Transverse colon (tissue), 4 donors: ENCODE data around the gene RNF145. TPM values are rescaled to one million over a fixed set of nuclear protein-coding genes. Genes with fewer than 3 reads are reported as not detected.

Source experiments
- DNase-seq: peaks from one replicate; pipeline ENCODE4 v3.0.0-alpha.2; 2019
- H3K27ac ChIP-seq, 4 donors: fragments of 200-600 bp; sonication (generic); 2 replicates each; pipeline ENCODE4 v1.5.1; 2016 to 2018; ENCODE audit warnings: inconsistent platforms in 4 of 4
- H3K27me3 ChIP-seq: fragments of 200-600 bp; sonication (generic); 2 replicates; pipeline ENCODE4 v1.5.1; 2017; ENCODE audit warnings: inconsistent platforms
- H3K36me3 ChIP-seq, 4 donors: fragments of 200-600 bp; sonication (generic); 2 replicates each; pipeline ENCODE4 v1.5.1; 2017 to 2019; ENCODE audit warnings: inconsistent platforms in 4 of 4
- H3K4me1 ChIP-seq, 4 donors: fragments of 200-600 bp; sonication (generic); 2 replicates each; pipeline ENCODE4 v1.5.1; 2017 to 2020; ENCODE audit warnings: inconsistent platforms in 4 of 4
- H3K4me3 ChIP-seq, 4 donors: fragments of 200-600 bp; sonication (generic); 1 replicate in 1 of 4; 2 replicates in 3 of 4; pipeline versions ENCODE4 v1.5.1 to v1.6.1; 2017 to 2019; ENCODE audit warnings: inconsistent platforms in 4 of 4
- H3K9me3 ChIP-seq, 2 donors: fragments of 200-600 bp; sonication (generic); 2 replicates each; pipeline ENCODE4 v1.5.1; 2017 to 2019; ENCODE audit warnings: inconsistent platforms in 2 of 2
- EP300 ChIP-seq: sonication (generic); formaldehyde crosslinking; IDR thresholded peaks from one replicate; pipeline ENCODE4 v1.6.1; 2017; ENCODE audit warnings: antibody characterized with exemption, low read depth
- POLR2A ChIP-seq: fragments of 450-650 bp; IDR thresholded peaks from one replicate; pipeline ENCODE4 v1.6.1; 2016; ENCODE audit warnings: antibody characterized with exemption, mild to moderate bottlenecking, moderate library complexity
- POLR2AphosphoS5 ChIP-seq, 3 donors: sonication (generic); formaldehyde crosslinking; IDR thresholded peaks; one replicate each; pipeline ENCODE4 v1.6.1; 2016; ENCODE audit warnings: antibody characterized with exemption in 3 of 3
- WGBS, 2 donors: methylation state at CpG; one replicate each; pipeline ENCODE4 v1.1.5; 2018; ENCODE audit warnings: low coverage in 1 of 2; 5-methylcytosine and 5-hydroxymethylcytosine counted together
- in situ Hi-C, 4 donors: fragments of 200-750 bp; cut with MboI; loops; one replicate each; pipeline versions ENCODE4 v1.15.0 to v1.15.1; 2017; ENCODE audit warnings: low sequenced_read_pairs in 3 of 4, low pct_ligation_motif_present in 1 of 4, low pct_unique_long_range_greater_than_20kb in 1 of 4
- intact Hi-C: fragments of 100-400 bp; cut with DNase I; formaldehyde crosslinking; loops from one replicate; pipeline ENCODE4 v1.15.1; 2023; ENCODE audit warnings: low total_unique reads
- total RNA-seq, 4 donors: library from RNA; depleted of rRNA; stranded (reverse); fragments of >200 nt; gene quantifications; one replicate each; pipeline ENCODE4 v1.1.0, GENCODE V29; 2016
- TF ChIP-seq, protein P1 (sequence below), 5 experiments: fragments of 200-600 bp in 3 of 5; fragments of 450-650 bp in 2 of 5; sonication (generic) in 3 of 5; IDR thresholded peaks; 1 replicate in 2 of 5; 2 replicates in 3 of 5; pipeline ENCODE4 v1.5.1; 2016 to 2017; ENCODE audit warnings: antibody characterized with exemption in 5 of 5, inconsistent platforms in 3 of 5, mild to moderate bottlenecking in 2 of 5, moderate library complexity in 1 of 5

The RNF145 gene
- total RNA-seq, 4 donors from 2014 or later = 11.5 to 59.4 (median 29.2) TPM

DNA sequence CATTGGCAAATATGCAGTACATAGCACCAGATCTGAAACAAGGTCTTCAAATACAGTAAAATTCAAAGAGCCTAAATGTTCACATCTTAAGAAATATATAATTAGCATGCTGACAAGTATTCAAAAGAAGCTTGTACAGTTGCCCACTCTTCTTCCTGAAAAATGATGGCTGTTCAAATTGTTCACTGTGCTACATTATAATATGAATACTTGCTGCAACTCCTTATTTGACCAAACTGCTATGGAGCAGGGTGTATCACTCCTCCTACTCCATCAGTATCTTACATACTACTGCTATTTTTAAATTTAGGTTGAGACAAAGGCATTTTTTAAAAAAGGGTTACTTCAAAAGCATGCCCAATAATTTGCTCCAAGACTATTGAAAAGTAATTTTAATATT lies 39.3 kb downstream of the RNF145 start:
- TF ChIP-seq POLR2AphosphoS5 (IDR thresholded peaks at IDR 0.05) = no peak
- intact Hi-C loops = no loop called here
- Histone ChIP-seq H3K27me3 (no peaks in the 10 kb centered on the region), H3K9me3 (no peaks in the 10 kb centered on the region), H3K4me1 (no peaks in the 10 kb centered on the region), H3K4me3 (no peak overlapping the region), H3K36me3 (peaks cover 0 to 8% (median 4%) of the 10 kb centered on the region in 4 donors), H3K27ac (no peak overlapping the region)
- DNase-seq = no peak
- in situ Hi-C loops = loop anchor here in 3 of 4 donors (25.0 kb wide), 2 partner anchors 92 to 817 kb away; partner anchors contain the start of gene UBLCP1 (in 1 of the 3)

DNA sequence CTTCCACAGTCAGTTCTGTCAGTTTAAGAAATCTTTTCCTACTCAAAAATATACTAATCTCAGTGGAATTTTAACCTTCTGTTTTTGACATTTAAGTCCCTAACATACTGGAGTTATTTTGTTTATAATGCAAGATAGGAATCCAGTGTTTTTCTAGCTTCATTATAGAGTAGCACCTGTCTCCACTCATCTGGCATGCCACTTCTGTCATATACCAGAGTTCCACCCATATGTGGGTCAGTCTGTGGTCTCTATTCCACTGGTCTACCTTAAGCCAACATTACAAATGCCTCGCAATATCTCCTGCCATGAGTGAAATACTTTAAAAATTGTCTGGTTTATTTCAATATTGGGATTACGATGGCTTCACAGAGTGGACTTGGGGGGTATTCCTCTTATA lies 42.9 kb downstream of the RNF145 start:
- WGBS, 2 donors = 89 to 98% methylated on average over 2 of the region's 2 CpGs
- no peak overlapping the region for H3K27ac ChIP-seq
- H3K4me1 ChIP-seq = no peaks in the 10 kb centered on the region
- no peaks in the 10 kb centered on the region for H3K27me3 ChIP-seq
- intact Hi-C loops = no loop called here
- TF ChIP-seq POLR2A = no peak
- TF ChIP-seq EP300 = no peak
- TF ChIP-seq, protein P1, sequence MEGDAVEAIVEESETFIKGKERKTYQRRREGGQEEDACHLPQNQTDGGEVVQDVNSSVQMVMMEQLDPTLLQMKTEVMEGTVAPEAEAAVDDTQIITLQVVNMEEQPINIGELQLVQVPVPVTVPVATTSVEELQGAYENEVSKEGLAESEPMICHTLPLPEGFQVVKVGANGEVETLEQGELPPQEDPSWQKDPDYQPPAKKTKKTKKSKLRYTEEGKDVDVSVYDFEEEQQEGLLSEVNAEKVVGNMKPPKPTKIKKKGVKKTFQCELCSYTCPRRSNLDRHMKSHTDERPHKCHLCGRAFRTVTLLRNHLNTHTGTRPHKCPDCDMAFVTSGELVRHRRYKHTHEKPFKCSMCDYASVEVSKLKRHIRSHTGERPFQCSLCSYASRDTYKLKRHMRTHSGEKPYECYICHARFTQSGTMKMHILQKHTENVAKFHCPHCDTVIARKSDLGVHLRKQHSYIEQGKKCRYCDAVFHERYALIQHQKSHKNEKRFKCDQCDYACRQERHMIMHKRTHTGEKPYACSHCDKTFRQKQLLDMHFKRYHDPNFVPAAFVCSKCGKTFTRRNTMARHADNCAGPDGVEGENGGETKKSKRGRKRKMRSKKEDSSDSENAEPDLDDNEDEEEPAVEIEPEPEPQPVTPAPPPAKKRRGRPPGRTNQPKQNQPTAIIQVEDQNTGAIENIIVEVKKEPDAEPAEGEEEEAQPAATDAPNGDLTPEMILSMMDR (IDR thresholded peaks at IDR 0.05) = no peak
- TF ChIP-seq POLR2AphosphoS5 (IDR thresholded peaks at IDR 0.05) = no peak
- DNase-seq = no peak
- H3K9me3 ChIP-seq = no peaks in the 10 kb centered on the region
- in situ Hi-C loops = loop anchor here in 3 of 4 donors (25.0 kb wide), 2 partner anchors 96 to 821 kb away; partner anchors contain the start of gene UBLCP1 (in 1 of the 3)
- H3K36me3 ChIP-seq = peaks cover 0 to 14% (median 4%) of the 10 kb centered on the region in 4 donors
- H3K4me3 ChIP-seq = no peak overlapping the region

DNA sequence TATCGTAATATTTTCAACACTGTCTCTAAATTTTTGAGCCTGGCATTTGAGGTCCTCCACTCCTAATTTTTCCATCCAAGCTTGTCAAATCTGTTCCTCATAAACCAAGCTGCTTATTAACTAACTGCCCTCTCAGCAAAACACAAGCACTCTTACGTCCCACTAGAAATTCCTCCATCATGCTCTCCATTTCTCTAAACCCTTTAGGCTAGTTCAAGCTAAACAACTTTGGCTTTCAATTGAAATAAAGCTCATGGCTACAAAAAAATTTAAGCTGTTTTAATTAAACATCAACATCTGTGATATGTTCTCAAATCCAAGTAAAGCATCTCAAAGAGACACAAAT lies 45.7 kb downstream of the RNF145 start:
- no peaks in the 10 kb centered on the region for H3K27me3 ChIP-seq
- intact Hi-C loops = no loop called here
- no peak for DNase-seq
- H3K36me3 ChIP-seq = peaks cover 0 to 24% (median 9%) of the 10 kb centered on the region in 4 donors
- WGBS, 2 donors = 74 to 89% methylated on average over 2 of the region's 2 CpGs
- in situ Hi-C loops = loop anchor here in 3 of 4 donors (25.0 kb wide), 2 partner anchors 99 to 824 kb away; partner anchors contain the start of gene UBLCP1 (in 1 of the 3)
- H3K4me3 ChIP-seq = no peak overlapping the region
- TF ChIP-seq EP300 (no peak), POLR2A (no peak), POLR2AphosphoS5 (IDR thresholded peaks at IDR 0.05) (no peak)
- TF ChIP-seq, protein P1 (IDR thresholded peaks at IDR 0.05) = no peak
- H3K9me3 ChIP-seq = no peaks in the 10 kb centered on the region
- H3K4me1 ChIP-seq = no peaks in the 10 kb centered on the region
- no peak overlapping the region for H3K27ac ChIP-seq

DNA sequence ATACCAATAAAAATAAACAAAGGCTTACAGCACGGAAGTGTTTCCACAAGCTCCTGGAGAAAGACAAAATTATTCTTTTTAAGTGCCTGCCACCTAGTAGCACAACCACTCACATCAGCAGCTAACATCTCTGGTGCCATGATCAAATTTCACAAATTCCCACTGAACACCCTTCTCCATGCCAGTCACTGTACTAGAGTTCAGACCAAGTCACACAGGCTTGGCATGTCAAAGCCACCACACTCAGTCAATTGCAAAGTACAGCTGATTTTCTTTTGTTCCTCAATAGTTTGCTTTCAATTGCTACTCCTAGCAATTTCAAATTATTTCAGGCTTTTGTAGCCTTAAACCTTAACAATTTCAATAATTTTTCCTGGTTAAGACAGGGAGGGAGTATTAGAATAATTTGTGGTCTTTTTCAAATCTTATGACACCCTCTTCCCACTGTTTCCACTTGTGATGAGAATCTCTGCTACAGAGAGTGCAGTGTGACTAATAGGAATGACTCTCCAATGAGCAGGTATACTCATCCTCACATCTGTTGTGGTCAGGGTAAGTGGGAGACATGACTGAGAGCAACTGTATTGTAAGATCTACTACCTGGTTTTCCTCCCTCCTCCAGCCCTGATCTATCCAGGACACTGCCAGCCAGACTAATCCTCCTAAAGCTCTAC lies 46.2 kb downstream of the RNF145 start:
- H3K36me3 ChIP-seq = peaks cover 0 to 30% (median 9%) of the 10 kb centered on the region in 4 donors

More for the DNA sequence above, 46.2 kb downstream of the RNF145 start:
- no peaks in the 10 kb centered on the region for H3K4me1 ChIP-seq
- DNase-seq = no peak
- H3K27ac ChIP-seq = no peak overlapping the region
- intact Hi-C loops = no loop called here
- no peak for TF ChIP-seq POLR2AphosphoS5 (IDR thresholded peaks at IDR 0.05)
- TF ChIP-seq, protein P1 (IDR thresholded peaks at IDR 0.05) = no peak
- TF ChIP-seq EP300 = no peak
- no peak for TF ChIP-seq POLR2A
- no peaks in the 10 kb centered on the region for H3K27me3 ChIP-seq
- in situ Hi-C loops = loop anchor here in 3 of 4 donors (25.0 kb wide), 2 partner anchors 99 to 824 kb away; partner anchors contain the start of gene UBLCP1 (in 1 of the 3)
- no peak overlapping the region for H3K4me3 ChIP-seq
- H3K9me3 ChIP-seq = no peaks in the 10 kb centered on the region
- 67 to 78% methylated on average over 1 of the region's 1 CpG for WGBS, 2 donors
